SU-DHL-6 (cell line): ENCODE measurements around the gene CHST14.

ENCODE experiments used
- H2AFZ ChIP-seq: fragments of 200-600 bp; sonication (generic); 2 replicates; pipeline ENCODE4 v1.6.1; 2014; ENCODE audit warnings: low read depth, mild to moderate bottlenecking, moderate library complexity, mixed read lengths, antibody characterized with exemption, low read length; ENCODE audit not compliant: severe bottlenecking
- H3F3A ChIP-seq: fragments of 200-600 bp; shearing (Covaris generic); 2 replicates; pipeline ENCODE4 v1.6.0; 2016; ENCODE audit warnings: antibody characterized with exemption, mild to moderate bottlenecking; ENCODE audit not compliant: insufficient read depth
- H3K27ac ChIP-seq: fragments of 200-600 bp; sonication (generic); 2 replicates; pipeline ENCODE4 v1.5.1; 2016; ENCODE audit warnings: low read depth, mild to moderate bottlenecking, low read length, moderate library complexity, mixed read lengths
- H3K27me3 ChIP-seq: fragments of 200-600 bp; sonication (generic), shearing (Covaris generic); 2 replicates; pipeline ENCODE4 v1.6.0; 2014; ENCODE audit warnings: mild to moderate bottlenecking, low read length
- H3K36me3 ChIP-seq: fragments of 200-600 bp; sonication (generic); 2 replicates; pipeline ENCODE4 v1.6.1; 2014; ENCODE audit warnings: mild to moderate bottlenecking, low read length, mixed read lengths
- H3K4me2 ChIP-seq: fragments of 300-600, 200-600 bp; shearing (Covaris generic), sonication (generic); 2 replicates; pipeline ENCODE4 v1.6.0; 2014; ENCODE audit warnings: low read length, low read depth, mild to moderate bottlenecking; ENCODE audit not compliant: poor library complexity, severe bottlenecking
- H3K4me3 ChIP-seq: fragments of 200-600 bp; sonication (generic); 2 replicates; pipeline ENCODE4 v1.5.1; 2014; ENCODE audit warnings: antibody characterized with exemption, low read length, mild to moderate bottlenecking, mixed read lengths; ENCODE audit not compliant: insufficient read depth, poor library complexity, severe bottlenecking
- H3K79me2 ChIP-seq: fragments of 200-600 bp; sonication (generic); 2 replicates; pipeline ENCODE4 v1.6.1; 2014; ENCODE audit warnings: mild to moderate bottlenecking, low read length, moderate library complexity; ENCODE audit not compliant: insufficient read depth
- H3K9ac ChIP-seq: fragments of 200-600 bp; sonication (generic); 2 replicates; pipeline ENCODE4 v1.7.0; 2014; ENCODE audit warnings: mild to moderate bottlenecking, low read length
- H3K9me2 ChIP-seq: fragments of 200-600 bp; sonication (generic); replicated peaks from 2 replicates; pipeline ENCODE4 v1.6.1; 2014; ENCODE audit warnings: low read length; ENCODE audit not compliant: insufficient read depth
- H3K9me3 ChIP-seq: fragments of 200-600 bp; sonication (generic); 2 replicates; pipeline ENCODE4 v1.6.1; 2014; ENCODE audit warnings: low read length, mixed read lengths; ENCODE audit not compliant: insufficient read depth
- H4K20me1 ChIP-seq: fragments of 200-600 bp; sonication (generic); 2 replicates; pipeline ENCODE4 v1.6.1; 2014; ENCODE audit warnings: low read depth, mild to moderate bottlenecking, antibody characterized with exemption, low read length, moderate library complexity, mixed read lengths
- EZH2phosphoT487 ChIP-seq: fragments of 200-600 bp; sonication (generic), shearing (Covaris generic); conservative IDR thresholded peaks from 2 replicates; pipeline ENCODE4 v1.6.1; 2018; ENCODE audit warnings: mild to moderate bottlenecking, antibody characterized with exemption, low read length, moderate library complexity, mixed read lengths
- TF ChIP-seq, protein P1 (sequence below): fragments of 200-600 bp; sonication (generic); IDR thresholded peaks from one replicate; pipeline ENCODE4 v1.5.1; 2017; ENCODE audit warnings: antibody characterized with exemption, mild to moderate bottlenecking, low read length, moderate library complexity; ENCODE audit not compliant: insufficient read depth, poor library complexity, severe bottlenecking

CHST14 gene, protein sequence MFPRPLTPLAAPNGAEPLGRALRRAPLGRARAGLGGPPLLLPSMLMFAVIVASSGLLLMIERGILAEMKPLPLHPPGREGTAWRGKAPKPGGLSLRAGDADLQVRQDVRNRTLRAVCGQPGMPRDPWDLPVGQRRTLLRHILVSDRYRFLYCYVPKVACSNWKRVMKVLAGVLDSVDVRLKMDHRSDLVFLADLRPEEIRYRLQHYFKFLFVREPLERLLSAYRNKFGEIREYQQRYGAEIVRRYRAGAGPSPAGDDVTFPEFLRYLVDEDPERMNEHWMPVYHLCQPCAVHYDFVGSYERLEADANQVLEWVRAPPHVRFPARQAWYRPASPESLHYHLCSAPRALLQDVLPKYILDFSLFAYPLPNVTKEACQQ

DNA sequence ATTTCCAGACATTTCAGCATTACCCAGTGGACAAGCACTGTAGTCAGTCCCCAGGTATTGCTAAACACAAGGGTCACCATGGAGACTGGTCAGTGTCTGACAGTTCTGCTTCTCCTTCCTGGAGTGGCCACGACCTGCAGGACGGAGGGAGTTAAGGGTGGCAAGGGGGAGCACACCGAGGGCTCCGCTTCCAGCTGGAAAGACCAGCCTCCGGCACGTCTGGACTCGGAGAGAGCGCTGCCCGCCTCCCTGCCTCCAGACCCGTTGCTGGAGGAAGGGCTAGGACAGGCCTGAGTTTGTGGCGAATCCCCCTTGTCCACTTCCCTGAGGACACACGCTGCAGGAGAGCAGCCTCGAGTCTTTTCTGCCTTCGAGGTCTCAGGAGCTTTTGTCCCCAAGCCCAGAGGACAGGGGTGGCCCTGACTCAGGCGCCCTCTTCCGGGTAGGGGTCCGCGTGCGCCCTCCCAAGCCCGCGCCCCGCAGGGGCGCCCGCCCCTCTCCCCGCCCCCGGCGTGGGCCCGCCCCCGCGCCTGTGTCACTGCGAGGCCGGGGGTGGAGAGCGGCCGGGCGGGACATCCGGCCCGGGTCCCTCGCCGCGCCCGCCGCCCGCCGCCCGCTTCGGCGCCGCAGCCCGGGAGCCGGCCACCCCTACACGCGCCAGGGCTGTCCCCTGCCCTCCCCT, at the start of gene CHST14:
CHST14 (plus strand) TSS at position 562 of the 682 bp plus-strand sequence. CDS start 230 bp downstream, outside the sequence.
- H3F3A ChIP-seq = peaks cover 19% of the 10 kb centered on the region
- H2AFZ ChIP-seq = peak within 1 kb of the TSS; percentile 88
- H3K36me3 ChIP-seq = no peaks in the 10 kb centered on the region
- H3K4me2 ChIP-seq = peak within 1 kb of the TSS; percentile 50
- peak within 1 kb of the TSS; percentile 66 for H3K9ac ChIP-seq
- H3K4me3 ChIP-seq = peak within 1 kb of the TSS; percentile 55
- no peaks in the 10 kb centered on the region for H3K27me3 ChIP-seq
- TF ChIP-seq, protein P1, sequence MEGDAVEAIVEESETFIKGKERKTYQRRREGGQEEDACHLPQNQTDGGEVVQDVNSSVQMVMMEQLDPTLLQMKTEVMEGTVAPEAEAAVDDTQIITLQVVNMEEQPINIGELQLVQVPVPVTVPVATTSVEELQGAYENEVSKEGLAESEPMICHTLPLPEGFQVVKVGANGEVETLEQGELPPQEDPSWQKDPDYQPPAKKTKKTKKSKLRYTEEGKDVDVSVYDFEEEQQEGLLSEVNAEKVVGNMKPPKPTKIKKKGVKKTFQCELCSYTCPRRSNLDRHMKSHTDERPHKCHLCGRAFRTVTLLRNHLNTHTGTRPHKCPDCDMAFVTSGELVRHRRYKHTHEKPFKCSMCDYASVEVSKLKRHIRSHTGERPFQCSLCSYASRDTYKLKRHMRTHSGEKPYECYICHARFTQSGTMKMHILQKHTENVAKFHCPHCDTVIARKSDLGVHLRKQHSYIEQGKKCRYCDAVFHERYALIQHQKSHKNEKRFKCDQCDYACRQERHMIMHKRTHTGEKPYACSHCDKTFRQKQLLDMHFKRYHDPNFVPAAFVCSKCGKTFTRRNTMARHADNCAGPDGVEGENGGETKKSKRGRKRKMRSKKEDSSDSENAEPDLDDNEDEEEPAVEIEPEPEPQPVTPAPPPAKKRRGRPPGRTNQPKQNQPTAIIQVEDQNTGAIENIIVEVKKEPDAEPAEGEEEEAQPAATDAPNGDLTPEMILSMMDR = no peak
- TF ChIP-seq EZH2phosphoT487 = no peak
- no peaks in the 10 kb centered on the region for H3K9me2 ChIP-seq
- H4K20me1 ChIP-seq = no peaks in the 10 kb centered on the region
- H3K9me3 ChIP-seq = no peaks in the 10 kb centered on the region
- H3K79me2 ChIP-seq = no peaks in the 10 kb centered on the region
- H3K27ac ChIP-seq = peak within 1 kb of the TSS; percentile 49

DNA sequence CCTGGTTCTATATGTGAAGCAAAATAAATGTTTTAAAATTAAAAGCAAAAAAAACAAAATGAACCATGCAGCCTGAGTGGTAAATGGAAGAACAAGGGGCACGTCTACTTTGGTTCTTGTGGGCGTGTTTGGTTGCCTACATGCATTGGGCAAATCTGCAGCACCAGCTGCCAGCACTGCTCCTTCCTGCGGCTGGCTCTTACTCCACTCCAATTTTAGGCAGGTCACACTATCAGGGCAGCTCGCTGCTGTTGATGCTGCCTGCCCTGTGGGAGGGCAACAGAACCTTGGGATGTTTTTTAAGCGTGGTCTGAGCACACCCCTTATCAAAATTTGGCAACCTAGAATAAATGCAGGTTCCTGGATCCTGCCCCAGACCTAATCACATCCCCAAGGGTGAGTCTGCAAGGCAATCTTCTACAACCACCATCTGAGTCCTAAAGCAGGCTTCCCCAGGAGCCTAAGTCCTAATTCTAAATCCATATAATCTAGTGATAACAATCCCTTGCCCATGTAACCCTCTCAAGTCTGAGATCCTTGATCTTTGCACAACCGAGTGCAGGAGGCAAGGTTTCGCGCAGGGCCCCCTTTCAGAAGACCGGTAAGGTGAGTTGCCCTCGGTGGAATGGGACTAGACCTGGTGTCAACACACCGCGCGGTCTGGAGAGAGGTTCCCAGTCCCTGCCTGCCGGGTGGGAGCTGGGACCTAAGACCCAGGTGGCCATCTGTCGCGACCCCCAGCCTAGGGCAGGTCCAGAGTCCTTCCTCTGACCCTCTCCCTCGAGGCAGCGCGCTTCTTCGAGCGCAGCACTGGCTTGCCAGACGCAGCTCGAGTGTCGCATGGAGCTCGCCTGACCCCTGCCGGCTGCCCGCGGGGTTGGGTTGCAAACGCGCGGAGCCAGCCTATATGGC, 49.3 kb upstream of the CHST14 start:
- Histone ChIP-seq H3K4me2 (peak overlapping the region; percentile 20), H2AFZ (no peak overlapping the region), H3K9ac (no peak overlapping the region), H3K27me3 (no peaks in the 10 kb centered on the region), H3K36me3 (no peaks in the 10 kb centered on the region), H4K20me1 (no peaks in the 10 kb centered on the region), H3K27ac (no peak overlapping the region), H3K79me2 (no peaks in the 10 kb centered on the region), H3K4me3 (no peak overlapping the region), H3K9me3 (no peaks in the 10 kb centered on the region), H3F3A (peaks cover 6% of the 10 kb centered on the region; the same call in 1 of the 2 replicates), H3K9me2 (no peaks in the 10 kb centered on the region)
- TF ChIP-seq EZH2phosphoT487 = no peak
- TF ChIP-seq, protein P1 = peak; percentile 88

DNA sequence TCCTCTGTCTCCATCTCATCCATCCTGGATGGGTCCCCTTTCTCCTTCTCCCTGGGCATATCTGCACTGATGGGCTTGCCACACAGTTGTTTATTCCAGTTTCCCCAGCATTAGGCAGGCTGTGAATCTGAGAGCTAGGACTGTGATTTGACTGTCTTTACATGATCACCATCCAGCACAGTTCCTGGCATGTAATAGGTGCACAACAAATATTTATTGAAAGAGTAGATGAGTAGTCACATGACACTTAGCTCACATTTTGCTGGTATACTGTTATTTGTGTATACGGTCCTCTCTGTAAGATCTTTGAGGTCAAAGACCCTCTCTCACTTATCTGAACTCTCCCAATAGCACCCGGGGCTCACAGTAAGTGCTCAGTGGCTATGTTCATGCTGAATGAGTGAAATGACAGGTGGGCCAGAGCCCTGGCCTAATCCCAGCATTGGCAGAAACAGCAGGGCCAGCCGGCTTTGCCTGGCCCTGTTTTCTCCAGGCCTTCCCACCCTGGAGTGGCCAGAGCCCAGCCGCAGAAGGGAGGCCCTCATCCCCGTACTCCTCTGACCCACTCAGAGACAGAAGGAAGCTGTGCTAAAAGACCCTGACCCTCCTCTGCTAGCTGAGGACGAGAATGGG, 46.2 kb upstream of the CHST14 start:
- Histone ChIP-seq H3K27me3 (no peaks in the 10 kb centered on the region), H3K79me2 (no peaks in the 10 kb centered on the region), H3K9me2 (no peaks in the 10 kb centered on the region), H3K9me3 (no peaks in the 10 kb centered on the region), H3K4me2 (no peak overlapping the region), H4K20me1 (no peaks in the 10 kb centered on the region), H3K36me3 (no peaks in the 10 kb centered on the region), H2AFZ (no peak overlapping the region), H3K4me3 (no peak overlapping the region), H3F3A (peaks cover 6% of the 10 kb centered on the region; the same call in 1 of the 2 replicates), H3K9ac (no peak overlapping the region), H3K27ac (no peak overlapping the region)
- TF ChIP-seq, protein P1 = no peak
- TF ChIP-seq EZH2phosphoT487 = no peak
